Keratinocyte (primary cell): ENCODE data around the gene DPF3.

Experiments
- CTCF ChIP-seq, 3 experiments: IDR thresholded peaks in 1 of 3; conservative IDR thresholded peaks in 1 of 3; optimal IDR thresholded peaks in 1 of 3; 2 replicates in 2 of 3; 3 replicates in 1 of 3; pipeline versions ENCODE3 to v1.5.1; 2011; ENCODE audit warnings: low read length in 3 of 3, mild to moderate bottlenecking in 3 of 3, moderate library complexity in 2 of 3, control low read depth in 1 of 3, inconsistent platforms in 1 of 3; ENCODE audit not compliant: insufficient read depth in 2 of 3; ENCODE audit errors: extremely low read depth in 1 of 3
- EZH2 ChIP-seq: IDR thresholded peaks from one replicate; pipeline ENCODE4 v1.6.1; 2012; ENCODE audit warnings: inconsistent platforms, mild to moderate bottlenecking, low read length, moderate library complexity

GRCh38 chr14:72758993-72759392 is 134.9 kb downstream of the DPF3 start:
- no peak for TF ChIP-seq CTCF (optimal IDR thresholded peaks at IDR 0.05 in 1 of 3, IDR thresholded peaks at IDR 0.05 in 1 of 3, conservative IDR thresholded peaks at IDR 0.05 in 1 of 3; ENCODE audit: extremely low read depth in 1 of 3, insufficient read depth in 2 of 3, low read length in 3 of 3)
- no peak for TF ChIP-seq EZH2
